Measurements from ENCODE around the gene GDPD4.
"Not testable (repeated sequence)": the region's sequence is repeated elsewhere in the genome, so short reads cannot be mapped to it uniquely, and the experiment has no call there.

Gene GDPD4

GRCh38 chr11:77318600-77318999 lies 17.1 kb upstream of the GDPD4 start:
- H3K27me3 ChIP-seq (ENCODE audit: control insufficient read depth, insufficient read depth, low read length) = no peaks in the 10 kb centered on the region
- no peaks in the 10 kb centered on the region for H3K4me1 ChIP-seq (ENCODE audit: control insufficient read depth, insufficient read depth, low read length)
- no peak overlapping the region for H3K9ac ChIP-seq (ENCODE audit: low read depth, low read length)
- H3K36me3 ChIP-seq (ENCODE audit: control insufficient read depth, insufficient read depth, low read length) = peaks cover 4% of the 10 kb centered on the region
- no peaks in the 10 kb centered on the region for H3K9me3 ChIP-seq (ENCODE audit: control insufficient read depth, insufficient read depth, low read length)
- H3K4me3 ChIP-seq (ENCODE audit: low read depth, low read length) = no peak overlapping the region

GRCh38 chr11:77316733-77317342 lies 15.4 kb upstream of the GDPD4 start:
- no peaks in the 10 kb centered on the region for H3K4me1 ChIP-seq (ENCODE audit: control insufficient read depth, insufficient read depth, low read length)
- no peaks in the 10 kb centered on the region for H3K36me3 ChIP-seq (ENCODE audit: control insufficient read depth, insufficient read depth, low read length)
- no peaks in the 10 kb centered on the region for H3K27me3 ChIP-seq (ENCODE audit: control insufficient read depth, insufficient read depth, low read length)
- no peaks in the 10 kb centered on the region for H3K9me3 ChIP-seq (ENCODE audit: control insufficient read depth, insufficient read depth, low read length)
- no peak overlapping the region for H3K9ac ChIP-seq (ENCODE audit: low read depth, low read length)
- H3K4me3 ChIP-seq (ENCODE audit: low read depth, low read length) = no peak overlapping the region

GRCh38 chr11:77312107-77312506 lies 10.6 kb upstream of the GDPD4 start:
- Histone ChIP-seq H3K4me3 (ENCODE audit: low read depth, low read length) (no peak overlapping the region), H3K36me3 (ENCODE audit: control insufficient read depth, insufficient read depth, low read length) (no peaks in the 10 kb centered on the region), H3K9me3 (ENCODE audit: control insufficient read depth, insufficient read depth, low read length) (no peaks in the 10 kb centered on the region), H3K27me3 (ENCODE audit: control insufficient read depth, insufficient read depth, low read length) (no peaks in the 10 kb centered on the region), H3K4me1 (ENCODE audit: control insufficient read depth, insufficient read depth, low read length) (peaks cover 8% of the 10 kb centered on the region), H3K9ac (ENCODE audit: low read depth, low read length) (no peak overlapping the region)

DNA sequence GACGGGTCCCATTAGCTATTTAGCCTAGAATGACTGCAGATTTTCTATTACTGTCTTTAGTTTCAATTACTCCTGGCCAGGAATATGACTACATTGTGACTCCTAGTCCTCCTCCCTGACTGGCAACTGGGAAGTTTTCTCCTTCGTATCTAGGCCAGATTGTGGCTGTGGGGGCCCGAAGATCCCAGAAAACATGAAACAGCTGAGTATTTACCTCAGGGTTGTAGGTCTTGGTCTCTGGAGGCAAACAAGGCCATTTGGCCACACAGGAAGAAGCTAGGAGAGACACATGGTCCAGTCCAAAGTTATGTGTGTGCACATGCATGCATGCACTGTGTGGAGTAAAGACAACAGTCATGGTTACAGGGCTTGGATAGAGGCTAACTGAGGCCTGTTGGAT lies 10.2 kb upstream of the GDPD4 start:
- H3K9ac ChIP-seq (ENCODE audit: low read depth, low read length) = no peak overlapping the region
- H3K27me3 ChIP-seq (ENCODE audit: control insufficient read depth, insufficient read depth, low read length) = no peaks in the 10 kb centered on the region
- no peak overlapping the region for H3K4me3 ChIP-seq (ENCODE audit: low read depth, low read length)
- peaks cover 8% of the 10 kb centered on the region for H3K4me1 ChIP-seq (ENCODE audit: control insufficient read depth, insufficient read depth, low read length)
- H3K36me3 ChIP-seq (ENCODE audit: control insufficient read depth, insufficient read depth, low read length) = no peaks in the 10 kb centered on the region
- H3K9me3 ChIP-seq (ENCODE audit: control insufficient read depth, insufficient read depth, low read length) = no peaks in the 10 kb centered on the region

DNA sequence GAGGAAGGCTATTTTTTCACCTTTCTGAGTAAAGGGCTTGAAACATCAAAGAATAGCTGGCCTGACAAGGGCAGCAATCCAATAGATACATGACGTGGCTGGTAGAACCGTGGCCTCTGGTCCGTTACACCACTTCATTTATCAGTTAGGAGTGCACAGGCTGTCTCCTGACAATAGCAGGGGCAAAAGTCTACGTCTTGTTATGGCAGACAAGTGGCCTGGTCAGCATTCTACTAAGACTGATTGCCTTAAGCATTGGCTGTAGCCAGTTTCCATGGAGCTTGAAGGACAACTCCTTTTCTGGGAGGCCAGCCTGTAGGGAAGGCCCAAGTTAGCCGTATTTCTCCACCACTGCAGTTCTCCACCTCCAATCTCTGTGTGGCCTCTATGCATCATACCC lies 9.2 kb upstream of the GDPD4 start:
- Histone ChIP-seq H3K4me3 (ENCODE audit: low read depth, low read length) (no peak overlapping the region), H3K9ac (ENCODE audit: low read depth, low read length) (no peak overlapping the region), H3K4me1 (ENCODE audit: control insufficient read depth, insufficient read depth, low read length) (peaks cover 8% of the 10 kb centered on the region), H3K9me3 (ENCODE audit: control insufficient read depth, insufficient read depth, low read length) (no peaks in the 10 kb centered on the region), H3K27me3 (ENCODE audit: control insufficient read depth, insufficient read depth, low read length) (no peaks in the 10 kb centered on the region), H3K36me3 (ENCODE audit: control insufficient read depth, insufficient read depth, low read length) (no peaks in the 10 kb centered on the region)

GRCh38 chr11:77309401-77310085 lies 8.1 kb upstream of the GDPD4 start:
- no peak overlapping the region for H3K4me3 ChIP-seq (ENCODE audit: low read depth, low read length)
- no peaks in the 10 kb centered on the region for H3K27me3 ChIP-seq (ENCODE audit: control insufficient read depth, insufficient read depth, low read length)
- no peaks in the 10 kb centered on the region for H3K9me3 ChIP-seq (ENCODE audit: control insufficient read depth, insufficient read depth, low read length)
- H3K4me1 ChIP-seq (ENCODE audit: control insufficient read depth, insufficient read depth, low read length) = peaks cover 8% of the 10 kb centered on the region
- no peaks in the 10 kb centered on the region for H3K36me3 ChIP-seq (ENCODE audit: control insufficient read depth, insufficient read depth, low read length)
- H3K9ac ChIP-seq (ENCODE audit: low read depth, low read length) = no peak overlapping the region

GRCh38 chr11:77308838-77309237 lies 7.4 kb upstream of the GDPD4 start:
- Histone ChIP-seq H3K4me3 (ENCODE audit: low read depth, low read length) (no peak overlapping the region), H3K36me3 (ENCODE audit: control insufficient read depth, insufficient read depth, low read length) (no peaks in the 10 kb centered on the region)

GRCh38 chr11:77303328-77303727 lies 1.8 kb upstream of the GDPD4 start:
- Histone ChIP-seq H3K4me1 (ENCODE audit: control insufficient read depth, insufficient read depth, low read length) (no peaks in the 10 kb centered on the region), H3K36me3 (ENCODE audit: control insufficient read depth, insufficient read depth, low read length) (no peaks in the 10 kb centered on the region), H3K9me3 (ENCODE audit: control insufficient read depth, insufficient read depth, low read length) (no peaks in the 10 kb centered on the region), H3K9ac (ENCODE audit: low read depth, low read length) (no peak overlapping the region), H3K4me3 (ENCODE audit: low read depth, low read length) (no peak overlapping the region), H3K27me3 (ENCODE audit: control insufficient read depth, insufficient read depth, low read length) (no peaks in the 10 kb centered on the region)

More at GRCh38 chr11:77308838-77309237, 7.4 kb upstream of the GDPD4 start:
- H3K9me3 ChIP-seq (ENCODE audit: control insufficient read depth, insufficient read depth, low read length) = no peaks in the 10 kb centered on the region
- H3K4me1 ChIP-seq (ENCODE audit: control insufficient read depth, insufficient read depth, low read length) = peaks cover 8% of the 10 kb centered on the region
- H3K9ac ChIP-seq (ENCODE audit: low read depth, low read length) = no peak overlapping the region
- no peaks in the 10 kb centered on the region for H3K27me3 ChIP-seq (ENCODE audit: control insufficient read depth, insufficient read depth, low read length)

DNA sequence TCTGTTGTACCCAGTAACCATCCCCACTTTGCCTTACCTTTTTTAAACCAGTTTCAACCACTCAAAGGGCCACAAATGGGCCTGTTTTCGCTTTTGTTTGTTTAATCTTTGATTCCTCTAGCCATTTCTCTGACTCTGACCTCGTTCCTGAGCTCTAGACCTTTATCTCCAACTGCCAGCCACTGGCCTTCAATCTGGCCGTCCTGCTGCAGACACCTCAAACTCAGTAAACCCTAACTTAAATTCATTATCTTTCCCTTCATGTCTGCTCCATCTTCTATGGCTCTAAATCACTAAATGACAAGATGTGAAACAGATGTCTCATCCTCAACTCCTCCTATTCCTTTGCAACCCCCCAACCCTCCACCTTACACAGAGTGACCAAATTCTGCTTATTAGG lies 1.3 kb upstream of the GDPD4 start:
- no peaks in the 10 kb centered on the region for H3K36me3 ChIP-seq (ENCODE audit: control insufficient read depth, insufficient read depth, low read length)
- no peaks in the 10 kb centered on the region for H3K27me3 ChIP-seq (ENCODE audit: control insufficient read depth, insufficient read depth, low read length)
- H3K4me3 ChIP-seq (ENCODE audit: low read depth, low read length) = no peak overlapping the region
- no peaks in the 10 kb centered on the region for H3K4me1 ChIP-seq (ENCODE audit: control insufficient read depth, insufficient read depth, low read length)
- no peaks in the 10 kb centered on the region for H3K9me3 ChIP-seq (ENCODE audit: control insufficient read depth, insufficient read depth, low read length)
- no peak overlapping the region for H3K9ac ChIP-seq (ENCODE audit: low read depth, low read length)

DNA sequence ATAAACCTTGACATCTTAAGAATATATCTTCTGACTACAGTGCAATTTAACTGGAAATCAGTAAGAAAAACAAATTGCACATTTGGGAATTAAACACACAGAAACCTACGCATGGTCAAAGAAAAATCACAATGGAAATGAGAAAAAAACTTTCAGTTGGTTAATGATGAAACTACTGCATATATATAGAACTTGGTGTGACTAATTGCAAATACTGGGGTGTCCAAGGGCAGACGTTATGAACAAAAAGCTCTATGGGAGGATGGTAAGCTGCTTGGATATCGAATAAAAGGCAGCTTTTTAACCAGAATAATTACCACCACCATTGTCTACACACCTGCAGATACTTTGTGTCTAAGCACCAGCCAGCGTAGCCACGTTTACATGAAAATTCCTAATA lies 791 bp downstream of the GDPD4 start:
- Histone ChIP-seq H3K36me3 (ENCODE audit: control insufficient read depth, insufficient read depth, low read length) (no peaks in the 10 kb centered on the region), H3K27me3 (ENCODE audit: control insufficient read depth, insufficient read depth, low read length) (no peaks in the 10 kb centered on the region), H3K9me3 (ENCODE audit: control insufficient read depth, insufficient read depth, low read length) (no peaks in the 10 kb centered on the region), H3K4me3 (ENCODE audit: low read depth, low read length) (no peak overlapping the region), H3K9ac (ENCODE audit: low read depth, low read length) (no peak overlapping the region), H3K4me1 (ENCODE audit: control insufficient read depth, insufficient read depth, low read length) (no peaks in the 10 kb centered on the region)

DNA sequence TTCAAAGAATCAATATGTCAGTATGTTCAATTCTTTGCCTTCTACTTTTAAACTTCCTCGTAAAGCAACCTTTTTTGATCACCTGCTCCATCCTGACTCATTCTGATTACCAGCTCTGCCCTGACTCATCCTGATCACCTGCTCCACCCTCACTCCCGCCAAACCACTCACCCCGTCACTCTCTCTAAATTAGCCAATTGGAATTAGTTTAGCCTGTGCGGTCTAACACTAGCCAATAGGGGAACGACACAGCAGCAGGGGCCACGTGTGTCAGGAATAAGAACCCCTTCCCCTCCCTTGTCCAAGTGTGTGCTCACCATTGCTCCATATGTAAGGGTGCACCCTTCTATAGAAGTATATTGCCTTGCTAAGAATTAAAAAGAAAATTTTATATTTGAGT lies 1.5 kb downstream of the GDPD4 start:
- H3K4me1 ChIP-seq (ENCODE audit: control insufficient read depth, insufficient read depth, low read length); H3K4me3 ChIP-seq (ENCODE audit: low read depth, low read length); H3K27me3 ChIP-seq (ENCODE audit: control insufficient read depth, insufficient read depth, low read length); H3K9ac ChIP-seq (ENCODE audit: low read depth, low read length); H3K36me3 ChIP-seq (ENCODE audit: control insufficient read depth, insufficient read depth, low read length); H3K9me3 ChIP-seq (ENCODE audit: control insufficient read depth, insufficient read depth, low read length): not testable (repeated sequence)

GRCh38 chr11:77299528-77299993 lies 1.9 kb downstream of the GDPD4 start:
- Histone ChIP-seq H3K27me3 (ENCODE audit: control insufficient read depth, insufficient read depth, low read length) (no peaks in the 10 kb centered on the region), H3K9me3 (ENCODE audit: control insufficient read depth, insufficient read depth, low read length) (no peaks in the 10 kb centered on the region), H3K36me3 (ENCODE audit: control insufficient read depth, insufficient read depth, low read length) (no peaks in the 10 kb centered on the region), H3K4me1 (ENCODE audit: control insufficient read depth, insufficient read depth, low read length) (no peaks in the 10 kb centered on the region), H3K9ac (ENCODE audit: low read depth, low read length) (no peak overlapping the region), H3K4me3 (ENCODE audit: low read depth, low read length) (no peak overlapping the region)

All from iPS-15b (cell line).